Activated CD8-positive, alpha-beta memory T cell treated with anti-CD3 and anti-CD28 coated beads, Interleukin-2, amount 50 U/mL, for 24 hours (primary cell): Measurements from ENCODE around the gene ROR2.
"Not testable (repeated sequence)": the region's sequence is repeated elsewhere in the genome, so short reads cannot be mapped to it uniquely, and the experiment has no call there.

Experiments used
- DNase-seq: peaks from one replicate; pipeline ENCODE4 v3.0.0-alpha.2; 2020; ENCODE audit errors: extremely low read depth

The ROR2 gene

GRCh38 chr9:91949946-91950664 is at the start of gene ROR2:
TSS of gene ROR2 (minus strand) at chr9:91950228.
- no peak for DNase-seq

GRCh38 chr9:91995000-91995655 is 45.1 kb upstream of the ROR2 start:
- DNase-seq = no peak

GRCh38 chr9:91994422-91994821 is 44.4 kb upstream of the ROR2 start:
- no peak for DNase-seq

GRCh38 chr9:91992461-91993041 is 42.5 kb upstream of the ROR2 start:
- DNase-seq = no peak

GRCh38 chr9:91991721-91992341 is 41.8 kb upstream of the ROR2 start:
- DNase-seq = no peak

- DNase-seq = no peak
Measured at GRCh38 chr9:91986248-91986647, 36.2 kb upstream of the ROR2 start.

- DNase-seq = no peak
Measured at GRCh38 chr9:91985692-91986091, 35.7 kb upstream of the ROR2 start.

GRCh38 chr9:91978740-91979414 is 28.8 kb upstream of the ROR2 start:
- no peak for DNase-seq

- not testable (repeated sequence) for DNase-seq
Measured at GRCh38 chr9:91975254-91975653, 25.2 kb upstream of the ROR2 start.

GRCh38 chr9:91972711-91973110 is 22.7 kb upstream of the ROR2 start:
- no peak for DNase-seq

GRCh38 chr9:91972076-91972626 is 22.1 kb upstream of the ROR2 start:
- no peak for DNase-seq

GRCh38 chr9:91967259-91967658 is 17.2 kb upstream of the ROR2 start:
- DNase-seq = no peak

GRCh38 chr9:91966503-91966902 is 16.5 kb upstream of the ROR2 start:
- no peak for DNase-seq

GRCh38 chr9:91963711-91964240 is 13.7 kb upstream of the ROR2 start:
- DNase-seq = no peak

GRCh38 chr9:91960367-91960766 is 10.3 kb upstream of the ROR2 start:
- DNase-seq = no peak

GRCh38 chr9:91958174-91958573 is 8.1 kb upstream of the ROR2 start:
- DNase-seq = no peak

- no peak for DNase-seq
Measured at GRCh38 chr9:91954841-91955471, 4.9 kb upstream of the ROR2 start.

GRCh38 chr9:91953718-91954117 is 3.7 kb upstream of the ROR2 start:
- no peak for DNase-seq

GRCh38 chr9:91951944-91952520 is 2.0 kb upstream of the ROR2 start:
- DNase-seq = no peak

- DNase-seq = no peak
Measured at GRCh38 chr9:91949392-91949945, 559 bp downstream of the ROR2 start.
